T-cell (primary cell): ENCODE data around the gene PXMP4. TPM values are rescaled to one million over a fixed set of nuclear protein-coding genes. Genes with fewer than 3 reads are reported as not detected.
A peak's percentile ranks its signal among the peaks of the same experiment; 100 is the strongest.

Source experiments
- ATAC-seq, 4 experiments: fragments of 200-7000 bp in 3 of 4; fragments of 150-1000 bp in 1 of 4; cut with Tn5 transposase; replicated peaks in 1 of 4; 1 replicate in 3 of 4; 2 replicates in 1 of 4; pipeline ENCODE4 v1.10.0; 2021; ENCODE audit warnings: moderate library complexity in 3 of 4, mild to moderate bottlenecking in 2 of 4, moderate number of reproducible peaks in 1 of 4
- CTCF ChIA-PET, 2 donors: fragments of 300-600 bp; sonication (Branson Sonifier 250); formaldehyde crosslinking; loops; one replicate each; lab custom pipeline; 2022; ENCODE audit warnings: antibody characterized with exemption in 2 of 2; lab: Charles Lee
- POLR2A ChIA-PET, 2 donors: fragments of 300-600 bp; sonication (Branson Sonifier 250); formaldehyde crosslinking; loops; one replicate each; lab custom pipeline; 2022; ENCODE audit warnings: antibody characterized with exemption in 2 of 2; lab: Charles Lee
- DNase-seq, 35 experiments: peaks; one replicate each; pipeline versions ENCODE4 v3.0.0 to v3.0.0-alpha.2; 2013 to 2023
- H3K27ac ChIP-seq: one replicate; pipeline ENCODE4 v1.5.1; 2013; ENCODE audit warnings: low read length
- H3K27me3 ChIP-seq, 2 experiments: replicated peaks in 1 of 2; 1 replicate in 1 of 2; 2 replicates in 1 of 2; pipeline versions ENCODE4 v1.6.1 to v1.7.0; 2013; ENCODE audit warnings: low read length in 1 of 2, mixed read lengths in 1 of 2; ENCODE audit not compliant: control insufficient read depth in 2 of 2, insufficient read depth in 2 of 2; ENCODE audit errors: extremely low read depth in 1 of 2
- H3K36me3 ChIP-seq, 2 donors: 1 replicate in 1 of 2; 2 replicates in 1 of 2; pipeline versions ENCODE4 v1.6.1 to v1.7.0; 2013; ENCODE audit warnings: low read length in 1 of 2; ENCODE audit not compliant: control insufficient read depth in 2 of 2, insufficient read depth in 1 of 2; ENCODE audit errors: extremely low read depth in 1 of 2
- H3K4me1 ChIP-seq, 2 experiments: 1 replicate in 1 of 2; 2 replicates in 1 of 2; pipeline versions ENCODE4 v1.6.1 to v1.7.0; 2013; ENCODE audit warnings: low read length in 2 of 2, mixed read lengths in 1 of 2; ENCODE audit not compliant: insufficient read depth in 2 of 2, control insufficient read depth in 1 of 2; ENCODE audit errors: extremely low read depth in 1 of 2
- H3K4me3 ChIP-seq, 2 donors: 1 replicate in 1 of 2; 2 replicates in 1 of 2; pipeline versions ENCODE4 v1.5.1 to v1.7.0; 2013; ENCODE audit warnings: mild to moderate bottlenecking in 2 of 2, low read length in 1 of 2, moderate library complexity in 1 of 2; ENCODE audit not compliant: control insufficient read depth in 1 of 2; ENCODE audit errors: extremely low read depth in 1 of 2
- H3K9me3 ChIP-seq: 2 replicates; pipeline ENCODE4 v1.7.0; 2013
- H3K27ac Mint-ChIP-seq, 2 donors: one replicate each; pipeline ENCODE4 v1.8.0; 2020 to 2021; ENCODE audit warnings: mild to moderate bottlenecking in 2 of 2, mixed read lengths in 2 of 2
- H3K27me3 Mint-ChIP-seq, 2 donors: one replicate each; pipeline ENCODE4 v1.8.0; 2021 to 2022; ENCODE audit warnings: mixed read lengths in 2 of 2
- H3K36me3 Mint-ChIP-seq: one replicate; pipeline ENCODE4 v1.8.0; 2021; ENCODE audit warnings: mixed read lengths
- H3K4me1 Mint-ChIP-seq, 3 donors: one replicate each; pipeline ENCODE4 v1.8.0; 2020 to 2022; ENCODE audit warnings: mixed read lengths in 3 of 3, mild to moderate bottlenecking in 1 of 3
- H3K4me3 Mint-ChIP-seq, 3 donors: one replicate each; pipeline ENCODE4 v1.8.0; 2020 to 2022; ENCODE audit warnings: mild to moderate bottlenecking in 3 of 3, mixed read lengths in 3 of 3, moderate library complexity in 3 of 3
- H3K9me3 Mint-ChIP-seq, 3 donors: one replicate each; pipeline ENCODE4 v1.8.0; 2020 to 2022; ENCODE audit warnings: mixed read lengths in 3 of 3
- whole genome bisulfite sequencing: methylation state at CpG from one replicate; pipeline ENCODE4 v1.1.5; 2013; ENCODE audit warnings: missing lambda C conversion rate; ENCODE audit not compliant: insufficient coverage; 5-methylcytosine and 5-hydroxymethylcytosine counted together
- total RNA-seq, 35 experiments: library from RNA in 6 of 35; stranded (reverse) in 6 of 35; fragments of 120-200 nt in 1 of 35; gene quantifications; one replicate each; pipeline versions ENCODE4 v1.2.1 to v1.2.4 and lab custom pipeline; 2013 to 2026

The PXMP4 gene
- total RNA-seq (10 to 100 TPM in 3 of 5 donors, 1 to 10 TPM in 2; 6.1 to 15.4 (median 13.9) TPM), total RNA-seq (lab: John Stamatoyannopoulos, UW) (1.5 to 32.3 (median 8.5) reads per million in 29 experiments)
- total RNA-seq (2013) = 8.3 TPM

DNA sequence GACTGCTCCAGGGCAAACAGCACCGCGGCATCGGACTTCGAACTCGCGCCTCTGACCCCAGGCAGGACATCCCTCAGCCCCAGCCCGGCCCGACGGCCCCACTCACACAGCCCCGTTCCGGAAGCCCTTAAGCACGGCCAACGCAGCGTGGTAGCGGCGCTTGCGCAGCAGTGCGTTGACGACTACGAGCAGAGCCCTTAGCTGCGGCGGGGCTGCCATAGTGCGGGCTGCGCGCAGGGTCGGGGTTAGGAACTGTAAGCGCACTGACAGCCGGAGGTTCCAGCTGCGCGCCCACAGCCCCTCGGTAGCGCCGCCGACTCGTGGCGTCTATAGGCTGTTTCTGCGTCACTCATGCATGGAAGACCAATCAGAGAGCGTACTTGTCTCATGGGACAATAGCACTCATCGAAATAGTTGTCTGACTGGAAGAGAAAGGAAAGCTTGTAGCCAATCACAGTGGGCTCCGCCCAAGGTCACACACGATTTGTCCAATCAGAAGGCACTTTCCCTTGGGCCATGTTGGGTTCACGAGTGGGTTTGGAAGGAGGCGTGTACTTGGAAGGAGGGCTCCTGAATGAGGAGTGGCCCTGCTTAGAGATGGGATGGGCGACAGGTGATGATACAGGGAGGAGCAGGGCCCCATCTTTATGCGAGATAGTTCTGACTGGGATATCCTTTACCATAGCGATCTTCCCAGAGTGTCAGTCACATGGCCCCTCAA is at the start of gene PXMP4:
PXMP4 (minus strand) TSS at position 322 of the 721 bp plus-strand sequence; CDS start at position 219, 103 bp downstream.
- Mint-ChIP-seq H3K27me3 (no peaks in the 10 kb centered on the region), H3K36me3 (peaks cover 7% of the 10 kb centered on the region), H3K27ac (peak within 1 kb of the TSS; percentile 88 to 89), H3K4me1 (peaks cover 28 to 37% (median 30%) of the 10 kb centered on the region in 3 donors), H3K9me3 (no peaks in the 10 kb centered on the region), H3K4me3 (peak within 1 kb of the TSS; percentile 67 to 94 (median 85))
- H3K9me3 ChIP-seq = no peaks in the 10 kb centered on the region
- H3K27ac ChIP-seq = peak within 1 kb of the TSS; percentile 61
- H3K4me3 ChIP-seq = peak within 1 kb of the TSS; percentile 64 to 84
- H3K36me3 ChIP-seq = no peaks in the 10 kb centered on the region
- WGBS = 2% methylated on average over 45 of the region's 46 CpGs
- CTCF ChIA-PET = interaction anchor here in 1 of 2 donors (1.0 to 1.9 kb wide), 3 partner anchors 12 to 1183 kb away, joined by 3 to 12 read pairs (median 5); no protein-coding TSS in a partner anchor
- DNase-seq = peak; percentile 68 to 96 (median 87)
- no peaks in the 10 kb centered on the region for H3K27me3 ChIP-seq
- POLR2A ChIA-PET = interaction anchor here in 1 of 2 donors (0.8 to 1.0 kb wide), 3 partner anchors 12 to 165 kb away, joined by 3 to 4 read pairs (median 3); partner anchors contain the start of gene ZNF341
- ATAC-seq = peak; percentile 96 to 98 (median 97)
- peaks cover 2 to 22% of the 10 kb centered on the region in 2 experiments for H3K4me1 ChIP-seq

DNA sequence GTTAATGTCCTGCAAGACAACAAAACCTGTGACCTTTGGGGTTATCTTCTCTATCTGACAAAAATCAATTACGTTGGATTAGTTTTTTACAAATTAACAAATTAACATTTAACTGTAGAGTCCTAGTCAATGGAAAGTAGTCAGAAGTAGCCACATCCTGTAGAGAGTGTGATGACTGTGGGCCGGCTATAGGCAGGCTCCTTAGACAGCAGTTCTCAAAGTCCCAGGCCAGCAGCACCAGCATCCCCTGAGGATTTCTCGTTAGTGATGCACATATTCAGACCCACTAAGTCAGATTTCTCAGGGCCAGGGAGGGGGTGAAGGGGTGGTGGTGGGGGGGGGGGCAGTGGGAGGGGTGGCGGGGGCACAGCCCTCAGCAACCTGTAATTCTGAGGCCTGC is 48.9 kb upstream of the PXMP4 start:
- Histone ChIP-seq H3K27ac (no peak overlapping the region), H3K27me3 (no peaks in the 10 kb centered on the region), H3K4me1 (no peaks in the 10 kb centered on the region), H3K36me3 (peaks cover 0 to 21% of the 10 kb centered on the region in 2 donors), H3K4me3 (no peak overlapping the region), H3K9me3 (no peaks in the 10 kb centered on the region)
- ATAC-seq = no peak
- no peaks in the 10 kb centered on the region for H3K9me3 Mint-ChIP-seq
- H3K4me3 Mint-ChIP-seq = no peak overlapping the region
- H3K4me1 Mint-ChIP-seq = no peaks in the 10 kb centered on the region
- 67% methylated on average over 1 of the region's 4 CpGs for WGBS
- ChIA-PET POLR2A (no interaction called here), CTCF (no interaction called here)
- H3K36me3 Mint-ChIP-seq = peaks cover 35% of the 10 kb centered on the region
- no peak overlapping the region for H3K27ac Mint-ChIP-seq
- DNase-seq = no peak
- H3K27me3 Mint-ChIP-seq = no peaks in the 10 kb centered on the region

DNA sequence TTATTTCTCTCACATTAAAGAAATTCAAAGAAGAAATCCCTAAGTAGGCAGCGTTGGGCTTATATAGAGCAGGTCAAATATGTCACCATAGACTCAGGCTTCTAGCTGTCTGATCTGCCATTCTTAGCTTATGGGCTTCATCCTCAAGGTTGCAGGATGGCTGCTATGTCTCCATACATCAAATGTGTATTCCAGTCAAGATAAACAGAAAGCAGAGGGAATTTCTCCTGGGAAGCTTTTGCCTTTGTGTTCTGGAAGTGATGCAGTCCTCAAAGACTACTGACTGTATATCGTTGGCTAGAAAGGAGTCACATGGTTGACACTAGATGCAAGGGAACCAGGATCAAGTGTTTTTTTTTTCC is 47.6 kb upstream of the PXMP4 start:
- CTCF ChIA-PET = interaction anchor here in 1 of 2 donors (0.7 kb wide), 1 partner anchor 1073 kb away, joined by 4 read pairs; no protein-coding TSS in a partner anchor
- ATAC-seq = no peak
- POLR2A ChIA-PET = interaction anchor here in 1 of 2 donors (0.6 kb wide), 1 partner anchor 63 kb away, joined by 4 read pairs; no protein-coding TSS in a partner anchor
- Mint-ChIP-seq H3K27me3 (no peaks in the 10 kb centered on the region), H3K36me3 (peaks cover 29% of the 10 kb centered on the region), H3K4me1 (no peaks in the 10 kb centered on the region), H3K4me3 (no peak overlapping the region), H3K27ac (no peak overlapping the region), H3K9me3 (no peaks in the 10 kb centered on the region)
- Histone ChIP-seq H3K4me1 (no peaks in the 10 kb centered on the region), H3K9me3 (no peaks in the 10 kb centered on the region), H3K36me3 (peaks cover 0 to 17% of the 10 kb centered on the region in 2 donors), H3K27ac (no peak overlapping the region), H3K27me3 (no peaks in the 10 kb centered on the region), H3K4me3 (no peak overlapping the region)
- no peak for DNase-seq
- 100% methylated on average over 1 of the region's 2 CpGs for WGBS

DNA sequence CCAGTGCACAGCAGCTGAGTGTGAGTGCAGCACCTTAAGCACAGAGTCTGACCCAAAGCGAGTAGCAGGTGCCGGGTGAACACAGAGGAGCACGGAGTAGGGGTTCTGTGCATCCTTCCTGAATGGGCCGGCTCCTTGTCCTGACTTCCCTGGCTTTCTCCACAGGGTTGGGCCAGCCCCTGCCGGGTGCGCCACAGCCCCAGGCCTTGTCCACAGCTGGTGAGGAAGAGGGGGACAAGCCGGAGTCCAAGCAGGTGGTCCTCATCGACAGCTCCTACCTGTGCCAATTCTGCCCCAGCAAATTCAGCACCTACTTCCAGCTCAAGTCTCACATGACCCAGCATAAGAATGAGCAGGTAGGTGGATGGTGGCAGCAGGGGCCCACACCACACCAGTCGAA is 46.6 kb upstream of the PXMP4 start:
- H3K9me3 Mint-ChIP-seq = no peaks in the 10 kb centered on the region
- Histone ChIP-seq H3K36me3 (peaks cover 0 to 17% of the 10 kb centered on the region in 2 donors), H3K4me1 (no peaks in the 10 kb centered on the region), H3K27ac (no peak overlapping the region), H3K27me3 (no peaks in the 10 kb centered on the region), H3K9me3 (no peaks in the 10 kb centered on the region), H3K4me3 (no peak overlapping the region)
- no peaks in the 10 kb centered on the region for H3K27me3 Mint-ChIP-seq
- DNase-seq = no peak
- H3K36me3 Mint-ChIP-seq = peaks cover 28% of the 10 kb centered on the region
- WGBS = 94% methylated on average over 7 of the region's 9 CpGs
- ChIA-PET POLR2A (interaction anchor here in 1 of 2 donors (0.7 kb wide), 1 partner anchor 226 kb away, joined by 3 read pairs; no protein-coding TSS in a partner anchor), CTCF (interaction anchor here in 1 of 2 donors (0.6 to 0.7 kb wide), 2 partner anchors 115 to 148 kb away, joined by 3 to 4 read pairs; no protein-coding TSS in a partner anchor)
- no peak overlapping the region for H3K27ac Mint-ChIP-seq
- no peak for ATAC-seq
- no peaks in the 10 kb centered on the region for H3K4me1 Mint-ChIP-seq
- no peak overlapping the region for H3K4me3 Mint-ChIP-seq

DNA sequence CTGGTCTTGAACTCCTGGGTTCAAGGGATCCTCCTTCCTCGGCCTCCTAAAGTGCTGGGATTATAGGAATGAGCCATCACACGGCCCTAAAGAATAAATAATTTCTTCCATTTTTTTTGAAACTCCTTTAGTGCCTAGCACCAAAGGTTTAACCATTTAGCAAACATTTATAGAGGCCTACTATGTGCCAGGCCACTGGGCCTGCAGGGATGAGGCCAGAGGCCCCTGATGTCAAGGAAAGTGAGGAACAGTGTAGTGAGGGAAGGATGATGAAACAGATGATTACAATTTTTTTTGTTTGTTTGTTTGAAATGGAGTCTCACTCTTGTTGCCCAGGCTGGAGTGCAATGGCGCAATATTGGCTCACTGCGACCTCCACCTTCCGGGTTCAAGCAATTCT is 45.5 kb upstream of the PXMP4 start:
- ATAC-seq = no peak
- ChIA-PET POLR2A (interaction anchor here in 1 of 2 donors (0.6 kb wide), 1 partner anchor 233 kb away, joined by 3 read pairs; no protein-coding TSS in a partner anchor), CTCF (no interaction called here)
- peaks cover 0 to 17% of the 10 kb centered on the region in 2 donors for H3K36me3 ChIP-seq
- H3K27me3 Mint-ChIP-seq = no peaks in the 10 kb centered on the region
- H3K4me1 Mint-ChIP-seq = no peaks in the 10 kb centered on the region
- H3K4me1 ChIP-seq = no peaks in the 10 kb centered on the region
- H3K27me3 ChIP-seq = no peaks in the 10 kb centered on the region
- no peak overlapping the region for H3K4me3 Mint-ChIP-seq
- no peaks in the 10 kb centered on the region for H3K9me3 Mint-ChIP-seq
- no peak for DNase-seq
- H3K4me3 ChIP-seq = no peak overlapping the region
- no peak overlapping the region for H3K27ac Mint-ChIP-seq
- 100% methylated on average over 2 of the region's 5 CpGs for WGBS
- no peak overlapping the region for H3K27ac ChIP-seq
- peaks cover 28% of the 10 kb centered on the region for H3K36me3 Mint-ChIP-seq
- H3K9me3 ChIP-seq = no peaks in the 10 kb centered on the region

DNA sequence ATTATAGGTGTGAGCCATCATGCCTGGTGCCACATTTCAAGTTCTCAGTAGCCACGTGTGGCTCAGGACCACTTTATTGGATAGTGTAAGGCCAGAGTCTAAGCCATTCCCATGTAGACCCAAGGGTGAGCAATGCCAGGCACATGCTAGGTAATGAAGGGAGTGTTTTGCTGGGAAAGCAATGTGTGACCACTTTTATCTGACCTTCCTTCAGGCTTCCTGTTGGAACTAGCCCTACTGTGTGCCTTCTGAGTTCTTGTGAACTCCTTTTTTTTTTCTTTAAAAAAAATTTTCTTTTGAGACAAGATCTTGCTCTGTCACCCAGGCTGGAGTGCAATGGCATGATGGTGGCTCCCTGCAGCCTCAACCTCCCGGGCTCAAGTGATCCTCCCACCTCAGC is 45.0 kb upstream of the PXMP4 start:
- Histone ChIP-seq H3K9me3 (no peaks in the 10 kb centered on the region), H3K27me3 (no peaks in the 10 kb centered on the region), H3K36me3 (peaks cover 0 to 14% of the 10 kb centered on the region in 2 donors), H3K4me1 (no peaks in the 10 kb centered on the region), H3K27ac (no peak overlapping the region), H3K4me3 (no peak overlapping the region)
- no peaks in the 10 kb centered on the region for H3K4me1 Mint-ChIP-seq
- no peaks in the 10 kb centered on the region for H3K27me3 Mint-ChIP-seq
- ATAC-seq (no peak), DNase-seq (no peak)
- no peak overlapping the region for H3K27ac Mint-ChIP-seq
- POLR2A ChIA-PET = no interaction called here
- H3K9me3 Mint-ChIP-seq = no peaks in the 10 kb centered on the region
- 100% methylated on average over 1 of the region's 2 CpGs for WGBS
- H3K36me3 Mint-ChIP-seq = peaks cover 28% of the 10 kb centered on the region
- no peak overlapping the region for H3K4me3 Mint-ChIP-seq
- CTCF ChIA-PET = no interaction called here
